G401.6 (cell line): ENCODE data around the gene FASN.

ENCODE experiments used
- FAIRE-seq: peaks from 2 replicates; lab custom pipeline; 2012; peaks lifted over from hg19 to GRCh38; lab: Jason Lieb, UNC

The FASN gene

DNA sequence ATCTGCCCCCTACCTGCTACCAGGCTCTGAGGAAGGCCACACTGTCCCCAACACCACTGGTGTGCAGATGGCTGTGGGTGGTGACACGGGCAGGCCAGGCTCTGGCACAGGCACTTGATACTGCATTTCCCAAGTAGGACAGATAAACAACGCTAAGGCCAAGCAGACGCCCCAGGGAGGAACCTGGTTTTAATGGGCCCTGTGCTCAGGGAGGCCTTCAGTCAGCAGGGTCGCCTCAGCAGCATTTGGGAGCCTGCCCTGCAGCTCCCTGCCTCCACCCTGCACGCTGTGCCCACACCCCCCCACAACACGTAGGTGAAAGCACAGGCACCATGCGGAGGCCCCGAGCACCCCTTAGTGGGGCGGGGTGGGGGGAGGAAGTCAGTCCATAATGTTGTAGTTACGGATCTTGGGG lies 3.3 kb upstream of the FASN start:
- FAIRE-seq = no peak

- no peak for FAIRE-seq
These were observed 2.7 kb upstream of the FASN start for GRCh38 chr17:82100502-82101298.

DNA sequence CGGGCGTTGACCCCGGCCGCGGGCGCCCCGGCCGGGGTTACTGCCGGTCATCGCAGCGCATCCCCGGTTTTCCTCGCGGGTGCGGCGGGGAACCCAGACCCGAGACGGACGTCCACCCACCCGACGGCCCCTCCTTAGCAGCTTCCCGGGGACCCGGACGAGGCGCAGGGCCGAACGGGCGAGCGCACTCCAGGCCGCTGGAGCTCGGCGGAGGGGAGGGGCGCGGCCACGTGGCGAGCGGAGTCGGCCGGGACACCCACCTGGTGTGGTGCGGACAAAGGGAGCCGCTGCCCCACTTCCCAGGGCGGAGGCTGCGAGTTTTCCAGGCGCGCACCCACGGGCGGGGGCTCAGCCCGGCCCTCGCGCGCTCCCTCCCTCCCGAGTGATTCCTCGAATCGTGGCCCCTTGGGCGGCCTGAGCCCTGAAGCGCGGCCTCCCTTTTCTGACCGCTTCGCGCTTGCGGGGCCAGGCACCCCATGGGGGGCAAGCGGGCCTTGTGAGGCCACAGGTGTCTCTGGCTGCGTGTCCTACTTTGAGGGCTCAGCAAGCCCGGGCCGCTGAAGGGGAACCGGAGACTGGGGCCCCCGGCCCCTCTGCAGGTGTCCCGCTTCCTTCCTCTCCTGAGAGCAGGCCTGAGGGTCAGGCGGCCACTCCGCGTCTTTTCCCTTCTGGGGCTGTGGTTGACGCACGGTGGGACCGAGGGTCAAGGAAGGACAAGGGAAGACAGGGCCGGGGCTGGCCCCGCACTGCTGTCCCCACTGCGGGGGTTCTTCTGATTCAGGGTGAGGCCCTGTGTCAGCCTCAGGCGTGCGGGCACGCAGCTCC lies 1.1 kb upstream of the FASN start:
- no peak for FAIRE-seq

DNA sequence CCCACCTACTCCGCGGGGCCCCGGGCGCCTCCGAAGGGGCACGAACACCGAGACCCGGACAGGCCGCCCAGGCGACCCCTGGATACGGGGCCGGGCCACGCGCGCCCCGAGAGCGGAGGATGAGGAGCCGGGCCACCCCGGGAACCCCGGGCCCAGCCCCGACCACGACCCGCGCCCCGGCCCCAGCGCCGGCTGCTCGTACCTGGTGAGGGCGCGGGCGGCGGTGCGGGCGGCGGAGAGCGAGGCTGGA lies 192 bp downstream of the FASN start:
- no peak for FAIRE-seq

DNA sequence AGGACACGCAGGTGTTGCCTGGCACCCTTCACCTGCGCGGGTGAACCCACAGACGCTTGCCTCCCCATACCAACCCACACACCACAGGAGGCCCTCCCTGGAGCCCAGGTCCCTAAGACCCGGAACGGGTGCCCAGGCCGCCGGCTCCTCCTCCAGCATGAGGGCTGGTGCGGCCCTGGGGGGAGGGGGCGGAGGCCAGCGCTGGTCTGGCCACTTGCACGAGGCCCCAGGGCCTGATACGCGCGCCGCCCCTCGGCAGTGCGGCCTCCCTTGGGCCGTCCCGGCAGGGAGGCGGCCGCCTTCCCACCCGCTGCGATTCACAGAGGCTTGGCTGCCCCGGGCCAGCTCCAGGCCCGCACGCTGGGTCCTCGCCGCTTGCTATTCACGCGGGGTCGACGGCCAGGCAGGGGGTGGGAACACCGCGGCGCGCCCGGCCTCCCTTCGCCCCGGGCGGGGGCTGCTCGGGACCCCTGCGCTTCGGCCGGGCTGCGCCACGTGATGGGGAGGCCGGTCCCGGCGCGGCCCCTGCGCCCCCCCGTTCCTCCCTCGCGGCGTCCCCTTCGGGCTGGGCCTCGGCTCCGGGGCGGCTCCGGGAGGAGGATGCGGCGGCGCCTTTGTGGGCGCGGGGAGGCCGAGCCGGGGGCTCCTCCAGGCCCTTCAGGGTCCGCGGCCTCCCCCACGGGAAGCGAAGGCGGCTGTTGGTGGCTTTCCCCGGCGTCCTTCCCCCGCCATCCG lies 685 bp downstream of the FASN start:
- no peak for FAIRE-seq

DNA sequence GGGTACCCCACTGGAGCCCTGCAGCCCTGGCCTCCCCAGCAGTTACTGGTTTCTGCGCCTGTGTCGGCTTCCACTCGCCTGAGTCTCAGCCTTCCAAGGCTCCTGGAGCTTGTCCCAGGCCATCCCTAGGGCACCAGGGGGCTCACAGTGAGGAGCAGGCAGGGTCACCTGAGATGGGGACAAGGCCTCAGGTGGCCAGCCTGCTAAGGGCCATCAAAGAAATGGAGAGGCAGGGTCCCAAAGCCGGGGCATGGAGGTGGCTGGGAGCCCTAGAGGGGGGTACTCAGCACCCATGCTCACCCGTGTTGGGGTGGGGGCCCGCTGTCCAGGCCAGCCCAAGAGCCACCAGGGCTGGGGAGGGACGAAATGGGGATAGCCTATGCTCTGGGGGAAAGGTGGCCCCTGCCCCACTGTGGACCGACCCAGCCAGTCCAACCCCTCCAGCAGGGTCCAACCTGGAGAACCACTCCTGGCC lies 1.3 kb downstream of the FASN start:
- FAIRE-seq = no peak

DNA sequence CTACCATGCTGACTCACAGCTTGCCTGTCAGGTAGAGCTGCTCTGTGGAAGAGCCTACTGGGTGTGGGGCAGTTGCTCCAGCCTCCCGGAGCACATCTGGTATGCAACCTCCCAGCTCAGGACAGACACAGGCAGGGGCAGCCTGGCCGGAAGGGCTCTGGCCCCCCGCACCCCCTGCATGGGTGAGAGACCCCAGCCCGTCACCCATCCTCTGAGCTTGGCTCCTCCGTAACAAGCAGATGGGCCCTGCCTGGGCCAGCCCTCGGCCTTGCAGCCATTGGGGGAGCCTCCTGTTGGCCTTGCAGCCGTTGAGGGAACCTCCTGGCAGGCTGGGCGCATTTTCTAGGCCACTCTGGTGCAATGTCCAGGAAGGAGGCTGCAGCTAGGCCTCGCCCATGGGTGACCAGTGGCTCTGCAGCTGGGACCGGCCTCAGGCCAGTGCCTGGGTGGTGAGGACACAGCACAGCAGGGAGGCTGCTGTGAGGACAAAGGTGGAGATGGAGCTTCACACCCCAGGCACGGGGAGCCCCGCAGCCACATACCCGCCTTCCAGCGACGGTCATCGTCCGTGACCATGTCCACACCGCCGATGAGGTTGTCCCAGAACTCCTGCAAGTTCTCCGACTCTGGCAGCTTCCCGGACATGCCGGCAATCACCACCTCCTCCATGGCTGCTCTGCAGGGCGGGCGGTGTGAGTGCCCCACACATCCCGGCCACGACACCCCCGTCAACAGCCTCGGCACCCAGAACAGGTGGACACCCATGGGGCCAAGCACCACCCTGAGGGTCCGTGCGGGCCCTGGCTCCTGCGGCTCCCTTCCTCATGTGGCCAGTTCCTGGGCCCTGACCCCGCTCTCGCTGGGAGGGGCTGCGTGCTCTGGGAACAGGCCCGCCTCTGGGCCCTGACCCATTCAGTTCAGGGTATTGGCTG lies 2.0 kb downstream of the FASN start:
- no peak for FAIRE-seq

DNA sequence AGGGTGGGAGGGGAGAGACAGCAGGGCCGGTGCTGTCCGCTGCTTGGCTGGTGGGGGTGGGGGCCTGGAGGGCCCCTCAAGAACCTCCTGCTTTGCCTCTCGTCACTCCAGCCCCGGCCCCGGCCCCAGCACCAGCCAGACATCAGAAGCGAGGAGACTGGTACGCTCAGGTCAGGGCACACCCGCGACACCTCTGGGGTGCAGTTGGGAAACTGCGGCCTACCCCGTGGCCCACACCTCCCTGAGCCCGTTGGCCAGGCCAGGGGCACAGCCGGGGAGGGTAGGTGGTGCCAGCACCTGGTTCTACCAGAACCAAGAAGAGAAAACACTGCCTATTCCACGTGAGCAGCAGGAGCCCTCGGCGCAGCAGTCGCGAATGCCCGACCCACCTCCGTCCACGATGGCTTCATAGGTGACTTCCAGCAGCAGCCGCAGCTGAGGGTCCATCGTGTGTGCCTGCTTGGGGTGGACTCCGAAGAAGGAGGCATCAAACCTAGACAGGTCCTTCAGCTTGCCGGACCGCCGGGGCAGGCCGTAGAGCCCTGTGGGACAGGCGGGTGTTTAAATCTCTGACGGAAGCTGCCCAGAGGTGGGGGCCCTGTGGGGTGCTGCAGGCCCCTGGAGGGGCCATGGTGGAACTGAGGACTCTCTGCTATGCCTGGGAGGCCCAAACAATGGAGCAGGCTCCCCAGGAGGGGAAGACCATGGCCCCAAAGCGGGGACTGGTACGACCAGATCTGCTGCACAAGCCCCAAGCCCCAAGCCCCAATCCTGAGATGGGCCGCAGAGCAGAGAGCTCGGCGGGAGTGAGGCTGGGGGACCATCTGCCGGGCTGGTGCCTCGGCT lies 2.9 kb downstream of the FASN start:
- no peak for FAIRE-seq

GRCh38 chr17:82092995-82093751 lies 4.9 kb downstream of the FASN start:
- FAIRE-seq = no peak

GRCh38 chr17:82092628-82092994 lies 5.4 kb downstream of the FASN start:
- FAIRE-seq = no peak

- FAIRE-seq = no peak
These were observed 5.9 kb downstream of the FASN start for GRCh38 chr17:82092094-82092586.

DNA sequence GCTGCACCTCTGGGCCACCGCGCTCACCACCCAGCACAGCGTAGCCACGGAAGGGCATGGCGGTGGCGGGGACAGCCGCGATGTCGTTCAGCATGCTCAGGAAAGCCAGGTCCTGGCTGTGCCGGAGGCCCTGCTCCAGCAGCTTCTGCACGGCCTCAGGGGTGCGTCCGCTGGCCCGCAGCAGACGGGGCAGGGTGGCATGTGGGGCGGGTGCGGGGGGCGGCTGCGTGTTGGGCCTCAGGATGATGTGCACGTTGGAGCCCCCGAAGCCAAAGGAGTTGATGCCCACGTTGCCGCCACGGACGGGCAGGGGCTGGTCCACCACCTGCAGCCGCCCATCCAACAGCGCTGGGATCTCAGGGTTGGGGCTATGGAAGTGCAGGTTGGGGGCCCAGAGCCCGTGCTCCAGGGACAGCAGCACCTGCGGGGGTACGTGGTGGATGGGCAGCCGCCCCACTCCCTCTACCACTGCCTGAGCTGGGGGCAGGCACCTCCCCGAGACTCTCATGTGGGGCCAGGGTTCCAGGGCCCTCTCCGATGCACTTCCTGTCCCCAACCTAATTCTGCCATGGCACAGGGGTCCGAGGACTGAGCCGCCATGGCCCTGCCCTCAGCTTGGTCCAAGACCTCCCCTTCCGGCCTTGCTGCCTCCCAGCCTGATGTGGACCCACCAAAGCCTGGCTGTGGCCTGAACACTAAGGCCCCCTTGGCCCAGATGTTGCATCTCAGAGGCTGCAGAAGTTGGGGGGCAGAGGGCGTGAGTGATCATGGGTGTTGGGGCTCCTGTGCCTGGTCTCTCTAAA lies 6.6 kb downstream of the FASN start:
- no peak for FAIRE-seq

- FAIRE-seq = no peak
These were observed 7.3 kb downstream of the FASN start for GRCh38 chr17:82090549-82091263.

GRCh38 chr17:82089723-82090548 lies 8.1 kb downstream of the FASN start:
- FAIRE-seq = no peak

- no peak for FAIRE-seq
These were observed 9.0 kb downstream of the FASN start for GRCh38 chr17:82088838-82089722.

- no peak for FAIRE-seq
These were observed 9.8 kb downstream of the FASN start for GRCh38 chr17:82087961-82088837.
